ENCODE results near the gene MED9.

Gene MED9

DNA sequence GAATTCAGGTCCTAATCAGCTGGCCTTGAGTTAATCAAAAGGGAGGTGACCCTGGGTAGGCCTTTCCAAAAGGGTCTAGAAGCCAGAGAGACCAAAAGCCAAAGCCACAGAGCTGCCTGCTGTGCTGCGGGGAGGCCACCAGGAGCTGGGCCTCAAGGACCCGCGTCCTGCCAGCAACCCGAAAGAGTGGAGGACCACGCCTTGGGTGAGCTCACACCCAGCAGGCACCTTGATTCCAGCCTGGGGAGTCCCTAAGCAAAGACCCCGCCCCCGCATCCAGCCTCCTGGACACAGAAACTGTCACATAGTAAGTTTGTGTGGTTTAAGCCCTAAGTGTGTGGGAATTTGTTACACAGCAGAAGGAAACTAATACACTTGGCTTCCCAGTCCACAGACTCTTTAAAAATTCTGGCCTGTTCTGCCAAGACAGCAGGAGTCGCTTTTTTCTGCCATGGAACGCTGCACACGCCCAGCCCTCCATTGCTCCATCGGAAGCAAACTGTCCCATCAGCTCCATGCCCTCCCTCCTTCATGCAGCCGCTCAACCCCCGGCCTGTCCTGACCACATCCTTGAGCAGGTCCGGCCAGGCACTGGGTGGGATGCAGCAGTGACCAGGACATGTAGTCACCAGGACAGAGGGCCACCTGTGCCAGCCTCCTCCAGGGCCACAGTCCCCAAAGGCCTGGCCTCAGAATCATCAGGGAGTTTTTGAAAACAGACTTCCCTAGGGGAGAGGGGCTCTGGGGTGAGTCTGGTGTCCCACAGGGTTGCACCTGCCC, 40.3 kb downstream of the MED9 start:
- no peak for DNase-seq (ENCODE audit: low read depth)

DNA sequence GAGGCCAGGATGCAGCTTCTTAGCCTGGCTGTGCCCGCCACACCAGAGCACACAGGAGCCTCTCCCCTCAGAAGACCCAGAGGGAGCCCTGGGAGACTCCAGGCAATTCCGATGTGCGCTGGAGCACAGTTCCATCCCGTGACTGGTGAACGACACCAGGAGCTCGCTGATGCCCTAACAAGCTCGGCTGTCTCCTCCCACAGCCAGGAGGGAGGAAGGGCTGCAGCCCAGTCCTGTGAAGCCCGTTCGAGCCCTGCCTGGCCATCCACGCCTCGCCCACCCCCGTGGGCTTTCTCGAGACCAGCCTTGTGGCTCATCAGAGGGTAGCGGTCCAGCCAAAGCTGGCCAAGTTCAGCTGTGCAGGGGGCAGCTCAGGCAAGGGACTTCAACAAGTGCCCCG, 41.2 kb downstream of the MED9 start:
- no peak for DNase-seq (ENCODE audit: low read depth)

DNA sequence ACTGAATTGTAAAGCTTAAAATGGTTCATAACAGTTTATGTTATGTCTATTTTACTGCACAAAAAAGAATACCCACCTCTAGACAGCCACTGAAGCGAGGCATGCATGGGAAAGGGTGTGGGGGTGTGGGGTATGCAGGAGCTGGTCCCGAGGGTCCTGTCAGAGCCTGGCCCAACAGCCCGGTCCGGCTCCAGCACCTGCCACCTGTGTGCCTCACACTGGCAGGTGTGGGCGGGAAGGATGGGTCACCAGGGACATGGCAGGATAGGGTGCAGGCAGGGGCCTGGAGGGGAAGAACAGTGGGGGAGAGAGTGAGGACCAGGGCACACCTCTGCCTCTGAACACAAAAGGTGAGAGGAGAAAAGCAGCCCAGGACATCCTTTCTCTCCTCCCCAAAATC, 42.2 kb downstream of the MED9 start:
- DNase-seq (ENCODE audit: low read depth): no peak

DNA sequence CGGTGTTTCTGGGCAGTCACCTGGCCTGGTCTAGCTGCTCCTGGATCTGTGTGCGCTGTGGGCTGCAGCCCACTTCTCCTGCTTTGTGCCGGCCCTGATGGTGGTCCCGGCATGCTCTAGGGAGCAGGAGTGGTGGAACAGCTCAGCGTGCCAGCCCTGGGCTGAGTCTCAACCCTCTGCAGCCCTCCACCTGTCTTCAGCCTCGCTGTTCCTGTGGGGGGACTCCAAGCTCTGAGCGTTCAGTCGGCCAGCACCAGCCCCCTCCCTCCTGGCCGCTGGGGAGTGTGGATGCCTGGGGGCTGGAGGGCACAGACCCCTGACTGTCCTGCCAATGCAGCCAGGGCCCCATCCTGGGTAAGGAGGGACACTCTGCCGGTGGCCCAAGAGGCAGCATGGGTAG, 43.1 kb downstream of the MED9 start:
- no peak for DNase-seq (ENCODE audit: low read depth)

DNA sequence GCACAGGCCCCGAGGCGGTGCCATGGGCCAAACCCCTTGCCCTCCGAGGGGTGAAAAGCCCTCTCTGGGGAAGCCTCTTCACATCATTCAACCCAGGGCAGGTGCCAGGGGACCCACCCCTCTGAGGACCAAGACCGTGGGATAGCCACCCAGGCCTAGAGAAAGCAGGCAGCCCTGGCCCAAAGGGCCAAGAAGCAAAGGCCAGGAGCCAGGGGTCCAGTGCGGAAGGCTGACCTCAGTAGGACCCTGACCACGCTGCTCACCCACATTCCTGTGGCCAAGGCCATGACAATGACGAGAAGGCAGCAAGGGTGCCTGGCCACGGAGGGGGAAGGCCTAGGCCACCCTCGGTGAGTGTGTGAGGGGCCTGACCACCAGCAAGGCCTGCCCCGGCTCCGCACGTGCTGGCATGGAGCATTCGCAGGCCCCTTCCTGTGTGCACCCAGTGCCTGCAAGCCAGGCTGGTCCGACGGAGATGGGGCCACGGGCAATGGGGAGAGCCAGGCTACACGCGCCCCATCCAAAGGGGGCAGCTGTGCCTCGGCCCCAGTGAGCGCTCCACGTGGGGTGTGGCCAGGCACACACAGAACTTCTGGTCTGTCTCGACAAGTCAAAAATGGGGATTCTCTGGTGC, 43.9 kb downstream of the MED9 start:
- DNase-seq (ENCODE audit: low read depth): no peak

DNA sequence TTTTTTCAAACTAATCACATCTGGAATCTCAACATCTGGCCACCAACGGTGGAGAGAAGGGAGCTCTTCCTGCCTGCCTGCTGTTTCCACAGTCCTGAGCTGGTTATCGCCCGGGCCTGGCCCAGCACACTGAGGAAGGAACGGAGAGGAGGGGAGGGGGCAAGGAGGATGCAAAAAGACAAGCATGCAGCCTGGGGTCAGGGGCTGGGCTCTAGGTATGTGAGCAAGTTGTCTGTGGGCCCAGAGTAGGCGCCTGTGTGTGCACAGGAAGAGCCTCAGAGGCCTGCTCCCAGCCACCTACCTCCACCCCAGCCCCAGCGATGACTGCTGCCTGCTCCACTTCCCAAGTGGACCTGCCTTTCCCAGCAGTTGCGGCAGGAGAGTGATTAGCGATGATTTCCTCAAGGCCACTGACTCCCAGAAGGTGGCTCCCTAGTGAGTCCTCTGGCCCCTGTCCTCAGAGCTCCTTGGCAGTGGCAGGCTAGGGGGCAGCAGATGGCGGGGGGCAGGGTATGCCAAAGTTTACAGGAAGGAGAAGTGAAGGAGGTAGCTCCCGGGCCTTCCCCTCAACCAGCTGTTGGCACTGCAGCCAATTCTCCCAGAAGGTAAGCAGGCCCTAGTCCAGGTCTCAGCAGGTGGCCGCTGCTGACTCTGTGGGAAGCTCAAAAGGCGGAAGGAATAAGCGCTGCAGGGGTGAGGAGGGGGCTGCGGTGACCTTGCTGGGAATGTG, 46.4 kb downstream of the MED9 start:
- DNase-seq (ENCODE audit: low read depth): no peak

DNA sequence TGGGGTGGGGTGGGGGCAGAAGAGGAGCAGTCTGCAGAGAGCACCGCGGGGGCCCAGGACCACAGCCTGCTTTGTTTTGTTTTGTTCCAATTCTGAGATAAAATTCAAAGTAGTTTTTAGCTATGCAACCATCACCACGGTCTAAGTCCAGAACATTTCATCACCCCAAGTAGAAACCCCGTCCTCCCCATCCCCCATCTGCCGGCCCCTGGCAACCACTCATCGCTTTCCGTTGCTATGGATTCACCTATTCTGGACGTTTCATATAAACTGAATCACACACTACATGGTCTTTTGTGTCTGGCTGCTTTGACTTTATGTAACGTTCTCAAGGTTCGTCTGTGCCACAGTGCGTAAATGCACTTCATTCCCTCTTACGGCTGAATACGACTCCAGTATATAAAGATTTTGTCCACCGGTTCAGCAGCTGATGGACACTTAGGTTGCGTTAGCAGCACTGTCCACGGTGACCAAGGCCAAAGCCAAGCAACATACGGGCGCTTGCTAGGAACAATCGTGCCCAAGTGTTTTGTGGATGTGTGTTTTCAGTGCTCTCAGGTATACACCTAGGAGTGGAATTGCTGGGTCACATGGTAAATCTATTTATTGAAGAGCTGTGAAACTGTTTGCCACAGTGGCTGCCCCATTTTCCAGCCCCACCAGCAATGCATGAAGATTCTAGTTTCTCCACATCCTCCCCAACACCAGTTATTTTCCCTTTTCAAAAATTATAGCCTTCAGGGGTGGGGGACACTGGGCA, 47.1 kb downstream of the MED9 start:
- DNase-seq (ENCODE audit: low read depth): no peak

DNA sequence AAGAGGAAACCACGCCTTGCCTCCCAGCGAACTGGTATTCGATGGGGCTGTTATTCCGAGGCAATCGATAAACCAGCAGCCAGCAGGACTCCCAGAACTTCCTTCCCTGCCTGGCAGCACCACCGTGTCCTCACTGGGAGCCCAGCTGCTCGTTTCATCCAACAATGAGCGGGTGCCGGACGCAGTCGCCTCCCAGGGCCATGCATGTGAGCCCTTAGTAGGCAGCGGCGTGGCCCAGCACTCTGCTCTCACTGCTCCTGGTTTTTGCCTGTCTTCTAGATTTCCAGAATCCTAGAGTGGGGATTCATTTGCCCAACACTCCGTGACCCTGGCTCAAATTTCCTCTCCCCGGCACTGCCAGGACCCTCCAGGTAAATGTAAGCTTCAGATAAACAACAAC, 48.5 kb downstream of the MED9 start:
- no peak for DNase-seq (ENCODE audit: low read depth)

DNA sequence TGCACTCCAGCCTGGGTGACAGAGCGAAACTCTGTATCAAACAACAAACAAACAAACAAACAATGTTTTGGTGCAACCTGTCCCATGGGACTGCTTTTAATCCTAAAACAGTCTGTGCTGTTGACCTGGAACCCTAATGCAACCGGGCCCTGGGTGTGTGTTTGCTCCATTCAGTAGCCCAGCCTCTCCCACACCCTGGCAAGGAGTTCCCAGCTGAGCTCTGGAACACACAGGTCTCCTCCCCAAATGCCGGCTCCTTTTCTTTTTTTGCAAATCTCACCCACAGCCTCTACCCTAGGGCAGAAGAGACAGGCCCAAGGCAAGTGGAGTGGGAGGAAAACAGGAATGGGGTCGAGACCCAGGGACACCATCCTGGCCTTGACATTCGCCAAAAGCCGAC, 49.2 kb downstream of the MED9 start:
- DNase-seq (ENCODE audit: low read depth): no peak

DNA sequence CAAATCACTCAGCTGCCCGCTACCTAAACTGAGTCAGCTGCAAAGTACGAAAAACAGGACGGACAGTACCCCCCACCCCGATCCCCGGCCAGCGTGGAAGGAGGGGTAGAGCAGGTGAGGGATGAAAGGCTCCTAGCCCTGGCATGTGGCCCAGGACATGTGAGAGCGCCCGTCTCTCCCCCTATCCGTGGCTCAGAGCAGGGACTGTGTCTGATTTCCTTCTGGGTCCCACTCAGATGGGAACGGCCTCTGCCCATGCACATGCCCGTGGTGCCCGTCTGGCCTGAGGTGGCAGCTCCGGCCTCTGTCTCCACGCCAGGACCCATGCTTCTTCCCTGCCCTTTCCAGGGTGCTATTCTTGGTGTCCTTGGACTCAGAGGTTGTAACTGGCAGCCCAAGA, 49.6 kb downstream of the MED9 start:
- DNase-seq (ENCODE audit: low read depth): no peak

DNA sequence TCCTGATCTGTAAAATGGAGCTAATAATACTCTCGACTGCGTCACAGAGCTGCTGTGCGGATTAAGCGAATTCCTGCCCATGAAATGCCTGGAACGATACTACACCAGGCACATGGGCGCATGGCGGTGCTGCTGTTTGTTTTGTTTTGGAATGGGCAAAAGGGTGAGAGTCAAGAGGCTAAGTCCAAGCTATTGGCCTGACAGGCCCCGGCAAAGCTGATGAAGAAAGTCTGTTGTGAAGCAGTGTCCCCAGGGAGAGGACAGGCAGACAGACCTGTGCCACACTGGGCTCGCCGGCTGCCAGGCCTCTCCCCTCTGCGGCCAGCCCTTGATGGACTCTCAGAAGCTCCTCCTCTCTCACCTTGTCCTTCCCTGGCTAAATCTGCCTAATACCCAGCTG, 50.7 kb downstream of the MED9 start:
- DNase-seq (ENCODE audit: low read depth): no peak

DNA sequence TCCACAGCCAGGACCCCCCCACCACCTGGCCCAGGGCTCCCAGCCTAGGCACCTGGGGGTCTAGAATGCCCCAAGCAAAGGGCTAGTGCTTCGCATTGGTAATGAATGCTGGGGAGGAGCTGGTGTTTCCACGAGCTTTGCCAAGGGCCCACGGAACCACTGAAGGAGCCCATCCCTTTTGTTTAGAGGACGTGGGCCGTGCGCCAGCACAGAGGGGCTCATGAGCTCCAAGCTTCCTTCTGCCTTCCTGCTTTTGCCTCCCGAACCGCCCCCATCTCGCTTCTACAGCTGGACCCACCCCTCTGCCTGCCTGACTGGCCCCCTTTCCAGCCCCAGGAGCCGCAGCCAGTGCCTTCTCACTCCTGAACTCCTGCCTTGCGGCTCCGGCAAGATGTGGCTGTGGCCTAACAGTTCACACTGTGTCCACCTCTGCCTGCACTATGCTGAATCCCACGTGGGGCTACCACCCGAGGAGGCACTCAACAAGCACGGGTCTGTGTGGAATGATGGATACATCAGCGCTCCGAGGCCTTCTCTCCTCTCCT, 51.2 kb downstream of the MED9 start:
- no peak for DNase-seq (ENCODE audit: low read depth)

DNA sequence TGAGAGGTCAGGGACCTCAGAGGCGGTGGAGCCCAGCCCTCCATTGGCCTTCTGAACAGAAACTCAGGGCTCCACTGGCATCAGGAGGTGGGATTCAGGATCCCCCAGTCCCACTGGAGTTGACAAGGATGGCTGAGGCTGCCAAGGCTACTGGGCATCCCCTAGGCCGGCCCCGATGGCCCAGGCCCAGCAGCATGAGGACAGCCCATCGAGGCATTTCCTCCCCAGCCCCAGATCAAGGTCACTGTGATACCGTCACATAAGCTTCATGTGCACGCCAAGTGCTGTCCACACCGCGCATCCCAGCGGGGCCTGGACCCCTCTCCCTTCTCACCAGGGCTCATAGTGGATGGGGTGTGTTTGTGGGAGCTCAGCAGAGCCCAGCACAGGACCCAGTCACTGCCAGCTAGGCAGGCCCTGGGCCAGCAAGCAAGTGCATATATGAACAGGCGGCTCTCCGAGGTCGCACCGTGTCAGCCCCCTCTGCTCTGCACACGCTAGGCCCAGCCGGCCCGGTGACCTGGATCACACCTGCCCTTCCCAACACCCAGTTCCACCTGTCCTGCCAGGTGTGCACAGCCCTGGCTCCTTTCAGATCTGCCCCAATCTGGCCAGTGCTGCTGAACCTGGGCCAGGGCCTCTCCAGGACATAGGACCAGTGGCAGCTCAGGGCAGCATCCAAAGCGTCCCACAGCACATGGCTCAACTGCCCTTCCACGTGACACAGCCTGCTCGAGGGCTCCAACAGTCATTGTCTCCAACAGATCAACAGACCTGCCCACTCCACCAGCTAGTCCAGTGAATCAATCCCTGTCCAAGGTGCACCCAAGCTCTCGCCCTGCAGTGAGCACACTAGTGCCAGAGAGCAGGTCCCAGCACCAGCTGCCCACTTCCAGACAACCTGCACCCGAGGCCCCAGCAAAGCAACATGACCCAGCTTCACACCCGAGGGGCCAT, 52.2 kb downstream of the MED9 start:
- DNase-seq (ENCODE audit: low read depth): no peak

DNA sequence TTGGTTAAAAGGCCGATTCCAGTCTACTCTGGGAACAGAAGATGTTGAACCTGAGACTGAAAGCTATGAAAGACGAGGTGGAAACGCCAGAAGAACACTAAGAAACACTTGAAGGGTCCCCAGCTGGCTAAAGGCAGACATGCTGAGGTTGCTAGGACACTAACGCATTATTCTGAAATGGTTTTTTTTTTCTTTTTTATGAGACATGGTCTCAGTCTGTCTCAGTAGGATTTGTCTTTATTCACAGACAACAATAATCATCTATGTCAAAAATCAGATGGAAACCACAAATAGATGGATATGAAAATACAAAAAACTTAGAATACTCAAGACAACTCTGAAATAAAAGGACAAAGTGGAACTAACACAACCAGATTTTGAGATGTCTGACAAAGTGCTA, 54.4 kb downstream of the MED9 start:
- DNase-seq (ENCODE audit: low read depth): no peak

DNA sequence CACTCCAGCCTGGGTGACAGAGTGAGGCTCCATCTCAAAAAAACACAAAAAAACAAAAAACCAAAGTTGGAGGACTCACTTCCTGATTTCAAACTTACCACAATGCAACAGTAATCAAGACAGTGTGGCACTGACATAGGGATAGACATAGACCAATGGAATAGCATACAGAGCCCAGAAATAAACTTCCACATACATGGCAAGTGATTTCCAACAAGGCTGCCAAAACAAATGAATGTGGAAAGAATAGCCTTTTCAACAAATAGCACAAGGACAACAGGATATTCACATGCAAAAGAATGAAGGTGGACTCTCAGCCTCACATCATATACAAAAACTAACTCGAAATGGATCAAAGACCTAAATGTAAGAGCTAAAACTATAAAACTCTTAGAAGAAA, 56.2 kb downstream of the MED9 start:
- DNase-seq (ENCODE audit: low read depth): no peak

DNA sequence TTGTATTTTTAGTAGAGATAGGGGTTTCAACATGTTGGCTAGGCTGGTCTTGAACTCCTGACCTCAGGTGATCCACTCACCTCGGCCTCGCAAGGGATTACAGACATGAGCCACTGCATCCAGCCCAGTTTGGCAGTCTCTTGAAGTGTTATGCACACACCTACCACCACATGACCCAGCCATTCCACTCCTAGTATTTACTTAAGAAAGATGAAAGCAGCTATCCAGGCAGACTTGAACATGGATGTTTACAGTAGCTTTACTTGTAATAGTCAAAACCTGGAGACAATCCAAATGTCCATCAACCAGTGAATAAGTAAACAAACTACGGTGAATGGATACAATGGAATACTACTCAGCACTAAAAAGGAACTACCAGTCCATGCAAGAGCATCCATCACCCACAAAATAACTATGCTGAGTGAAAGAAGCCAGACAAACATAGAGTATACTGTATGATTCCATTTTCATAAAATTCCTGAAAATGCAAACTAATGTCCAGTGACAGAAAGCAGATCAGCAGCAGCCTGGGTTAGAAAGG, 57.2 kb downstream of the MED9 start:
- DNase-seq (ENCODE audit: low read depth): no peak

DNA sequence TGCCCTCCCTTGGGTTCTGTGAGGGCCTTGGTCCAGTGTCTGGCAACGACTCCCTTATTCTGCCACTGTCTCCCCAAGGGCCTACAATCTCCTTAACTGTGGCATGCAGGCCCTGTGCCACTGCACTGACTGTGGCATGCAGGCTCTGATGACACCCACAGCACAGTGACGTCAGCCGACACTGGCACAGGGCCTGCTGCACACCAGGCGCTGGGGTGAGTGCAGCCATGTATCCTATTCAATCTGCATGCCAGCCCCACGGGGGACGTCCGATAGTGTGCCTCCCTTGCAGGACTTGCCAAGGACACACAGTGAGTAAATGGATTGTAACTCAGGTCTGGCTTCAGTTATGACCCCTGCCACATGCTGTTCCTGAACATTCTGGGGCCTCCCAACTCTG, 59.2 kb downstream of the MED9 start:
- no peak for DNase-seq (ENCODE audit: low read depth)

DNA sequence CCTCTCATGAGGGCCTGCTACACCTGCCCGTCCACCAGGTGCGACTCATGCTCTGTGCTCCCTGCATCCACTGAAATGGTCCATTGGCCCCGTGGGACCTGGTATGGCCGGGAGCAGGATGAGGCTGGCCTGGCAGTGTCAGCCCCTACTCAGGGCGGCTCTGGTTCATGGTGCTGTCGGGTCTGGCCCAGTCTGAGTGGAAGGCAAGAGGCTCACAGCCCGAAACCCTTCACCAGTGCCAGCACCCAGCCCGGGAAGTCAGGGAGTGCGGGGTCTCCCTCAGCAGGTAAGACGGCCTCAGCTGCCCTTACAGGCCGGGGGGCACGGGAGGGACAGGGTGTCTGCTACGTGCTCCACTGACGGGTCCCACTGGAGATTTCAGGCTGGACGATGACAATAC, 59.9 kb downstream of the MED9 start:
- no peak for DNase-seq (ENCODE audit: low read depth)

DNA sequence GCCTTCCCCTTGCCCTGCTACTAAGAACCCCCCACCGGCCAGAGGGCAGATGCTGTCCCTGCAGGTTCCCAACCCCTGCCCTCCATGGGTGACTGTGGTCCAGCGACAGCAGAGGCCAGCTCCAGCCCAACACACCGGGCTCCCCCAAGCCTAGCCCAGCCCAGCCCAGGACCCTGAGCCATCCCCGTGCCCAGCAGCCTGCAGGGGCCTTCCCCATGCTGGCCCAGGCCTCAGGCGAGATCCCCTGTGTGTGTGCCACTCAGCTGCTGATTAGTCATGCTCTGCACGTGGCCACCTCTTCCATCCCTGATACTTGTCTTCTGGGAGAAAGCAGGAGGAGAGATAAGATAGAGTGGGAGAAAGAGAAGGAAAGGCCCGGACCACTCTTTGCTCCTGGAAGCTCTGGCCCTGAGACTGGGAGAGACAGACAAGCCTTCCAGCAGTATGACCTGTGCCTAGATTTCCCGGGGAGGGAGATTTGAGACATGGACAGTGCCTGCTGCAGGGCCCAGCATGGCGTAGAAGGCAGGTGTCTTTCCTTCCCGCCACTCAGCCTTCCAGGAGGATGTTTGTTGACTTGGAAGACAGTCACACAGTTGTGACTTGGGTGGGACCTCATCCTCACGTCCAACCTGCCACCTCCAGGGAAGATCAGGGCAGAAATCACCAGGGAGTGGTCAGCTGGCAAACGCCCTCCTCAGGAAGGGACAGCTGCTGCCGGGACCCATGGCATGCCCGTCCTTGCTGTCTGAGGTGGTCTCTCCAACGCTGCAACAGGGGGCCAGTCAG, 60.7 kb downstream of the MED9 start:
- DNase-seq (ENCODE audit: low read depth): no peak

All from stimulated activated CD8-positive, alpha-beta memory T cell treated with anti-CD3 and anti-CD28 coated beads, Interleukin-12 subunit alpha, Interleukin-12 subunit beta, amount 100 ng/mL, for 1 hour (primary cell).